Hepatocyte (in vitro differentiated cells): ENCODE data around the gene AIP. TPM values are rescaled to one million over a fixed set of nuclear protein-coding genes. Genes with fewer than 3 reads are reported as not detected.

Source experiments
- DNase-seq: peaks from one replicate; pipeline ENCODE4 v3.0.0-alpha.2; 2016; ENCODE audit warnings: low spot score
- H2AFZ ChIP-seq: fragments of 200-600 bp; sonication (generic); 2 replicates; pipeline ENCODE4 v1.6.0; 2016; ENCODE audit warnings: antibody characterized with exemption, mild to moderate bottlenecking
- H3K27ac ChIP-seq: fragments of 200-600 bp; sonication (generic); 2 replicates; pipeline ENCODE4 v1.5.1; 2016; ENCODE audit warnings: mild to moderate bottlenecking
- H3K27me3 ChIP-seq: fragments of 200-600 bp; sonication (generic); 2 replicates; pipeline ENCODE4 v1.6.1; 2016
- H3K36me3 ChIP-seq: fragments of 200-600 bp; sonication (generic); replicated peaks from 2 replicates; pipeline ENCODE4 v1.5.1; 2016; ENCODE audit warnings: low read depth; ENCODE audit not compliant: insufficient read depth
- H3K4me1 ChIP-seq: fragments of 200-600 bp; sonication (generic); 2 replicates; pipeline ENCODE4 v1.5.1; 2016; ENCODE audit warnings: mild to moderate bottlenecking, moderate library complexity; ENCODE audit not compliant: insufficient read depth
- H3K4me2 ChIP-seq: fragments of 200-600 bp; sonication (generic); 2 replicates; pipeline ENCODE4 v1.6.0; 2016
- H3K4me3 ChIP-seq: fragments of 200-600 bp; sonication (generic); 2 replicates; pipeline ENCODE4 v1.5.1; 2016; ENCODE audit warnings: mild to moderate bottlenecking
- H3K79me2 ChIP-seq: fragments of 200-600 bp; sonication (generic); 2 replicates; pipeline ENCODE4 v1.6.0; 2017; ENCODE audit warnings: mild to moderate bottlenecking
- H3K9me2 ChIP-seq: fragments of 200-600 bp; sonication (generic); replicated peaks from 2 replicates; pipeline ENCODE4 v1.6.0; 2017; ENCODE audit warnings: mild to moderate bottlenecking; ENCODE audit not compliant: insufficient read depth
- H3K9me3 ChIP-seq: fragments of 200-600 bp; sonication (generic); 2 replicates; pipeline ENCODE4 v1.5.1; 2016; ENCODE audit warnings: low read depth, mild to moderate bottlenecking
- H4K20me1 ChIP-seq: fragments of 200-600 bp; sonication (generic); 2 replicates; pipeline ENCODE4 v1.6.0; 2016; ENCODE audit warnings: mild to moderate bottlenecking; ENCODE audit not compliant: insufficient read depth, poor library complexity, severe bottlenecking
- CTCF ChIP-seq: fragments of 200-600 bp; sonication (generic); IDR thresholded peaks from 2 replicates; pipeline ENCODE4 v1.5.1; 2016; ENCODE audit warnings: antibody characterized with exemption, mild to moderate bottlenecking; ENCODE audit not compliant: poor library complexity
- EZH2 ChIP-seq: fragments of 200-600 bp; sonication (generic); IDR thresholded peaks from 2 replicates; pipeline ENCODE4 v1.6.1; 2016; ENCODE audit warnings: antibody characterized with exemption, mild to moderate bottlenecking, borderline replicate concordance
- EZH2phosphoT487 ChIP-seq: fragments of 200-600 bp; sonication (generic); IDR thresholded peaks from one replicate; pipeline ENCODE4 v1.6.1; 2018; ENCODE audit warnings: antibody characterized with exemption, mild to moderate bottlenecking, low read depth, moderate library complexity; ENCODE audit not compliant: unreplicated experiment, severe bottlenecking
- WGBS: methylation state at CpG from one replicate; pipeline ENCODE4 v1.1.6; 2016; ENCODE audit warnings: low lambda C conversion rate; ENCODE audit errors: missing lambda C conversion rate; 5-methylcytosine and 5-hydroxymethylcytosine counted together
- polyA plus RNA-seq: library from polyadenylated mRNA; unstranded; fragments of >200 nt; fragmentation: Nextera tagmentation; extraction: Ambion mirVana; gene quantifications from 2 replicates; pipeline ENCODE4 v1.2.1, GENCODE V29; 2016
- total RNA-seq: library from RNA; depleted of rRNA; stranded (reverse); fragments of >200 nt; gene quantifications from 2 replicates; pipeline ENCODE4 v1.2.3, GENCODE V29; 2014

The AIP gene
- total and polyA plus RNA-seq, 2 experiments from 2014 or later, result 35.3 to 45.2 TPM

DNA sequence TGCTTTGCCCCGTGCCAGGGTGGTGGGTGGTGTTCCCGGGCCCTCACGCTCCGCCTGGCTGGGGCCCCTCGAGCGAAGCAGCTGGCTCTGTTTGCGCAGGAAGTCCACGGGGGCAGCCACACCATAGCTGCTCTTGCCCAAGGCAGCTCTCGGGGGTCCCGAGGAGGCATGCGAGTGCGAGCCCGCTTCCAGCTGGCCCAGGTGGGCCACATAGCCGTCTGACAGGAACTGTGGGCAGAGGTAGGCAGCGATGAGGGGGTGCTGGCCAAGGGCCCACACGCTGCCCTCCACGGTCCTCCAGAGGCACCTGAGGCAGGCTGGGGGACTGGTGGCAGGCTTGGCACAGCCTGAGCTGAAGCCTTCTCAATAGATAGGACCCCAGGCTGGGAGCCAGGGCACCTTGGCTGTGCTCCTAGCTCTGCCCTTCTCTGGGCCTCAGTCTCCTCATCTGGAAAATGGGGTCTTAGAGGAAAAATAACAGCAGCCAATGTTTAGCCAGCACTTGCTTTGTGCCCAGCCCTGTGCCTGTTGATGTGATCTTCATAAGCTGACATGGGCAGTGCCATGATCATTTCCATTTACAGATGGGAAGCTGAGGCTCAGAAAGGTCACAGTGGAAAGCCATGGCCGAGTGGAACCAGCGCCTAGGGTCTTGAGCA, 9.4 kb downstream of the AIP start:
- DNase-seq, result no peak
- no peaks in the 10 kb centered on the region for H3K36me3 ChIP-seq
- H4K20me1 ChIP-seq, result no peaks in the 10 kb centered on the region
- no peaks in the 10 kb centered on the region for H3K9me2 ChIP-seq
- H3K79me2 ChIP-seq, result no peaks in the 10 kb centered on the region
- no peak overlapping the region for H2AFZ ChIP-seq
- TF ChIP-seq CTCF (no peak), EZH2phosphoT487 (no peak), EZH2 (no peak)
- no peaks in the 10 kb centered on the region for H3K9me3 ChIP-seq
- 92% methylated on average over 19 of the region's 19 CpGs for WGBS
- H3K27ac ChIP-seq, result no peak overlapping the region
- H3K4me3 ChIP-seq, result no peak overlapping the region
- H3K4me2 ChIP-seq, result no peak overlapping the region
- H3K27me3 ChIP-seq, result no peaks in the 10 kb centered on the region
- no peaks in the 10 kb centered on the region for H3K4me1 ChIP-seq

DNA sequence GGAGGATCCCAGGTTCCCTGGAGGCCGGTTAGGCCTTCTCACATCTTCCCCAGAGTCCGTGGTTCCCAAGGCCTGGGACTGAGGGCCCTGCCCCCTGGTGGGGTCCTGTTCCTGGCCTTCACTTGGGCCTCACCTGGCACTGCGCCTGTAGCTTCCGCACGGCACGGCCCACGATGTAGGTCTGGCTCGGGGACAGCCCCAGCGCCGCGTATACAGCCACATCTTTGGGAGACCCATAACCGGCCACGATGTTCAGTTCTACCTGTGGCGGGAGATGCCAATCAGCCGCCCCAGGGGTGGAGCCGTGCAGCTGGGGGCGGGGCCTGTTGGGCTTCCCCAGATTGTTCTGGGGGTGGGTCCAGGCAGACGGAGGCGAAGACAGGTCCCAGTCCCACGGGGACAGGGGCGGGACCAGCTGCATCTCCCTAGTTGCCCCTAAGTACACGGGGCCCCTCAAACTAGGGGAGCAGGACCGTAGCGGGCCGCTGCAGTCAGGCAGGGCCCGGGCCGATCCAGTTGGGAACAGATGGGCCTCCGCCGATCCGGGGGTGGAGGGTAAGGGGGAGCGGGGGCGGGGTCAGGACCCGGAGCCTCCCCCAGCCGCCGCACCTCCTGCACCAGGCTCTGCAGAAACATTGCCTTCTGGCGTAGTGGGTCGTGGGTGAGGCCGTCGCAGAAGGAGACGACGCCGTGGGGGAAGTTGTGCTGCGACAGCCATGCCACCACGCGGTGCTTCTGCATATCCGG, 10.1 kb downstream of the AIP start:
- Histone ChIP-seq H3K36me3 (no peaks in the 10 kb centered on the region), H3K4me3 (no peak overlapping the region), H3K9me2 (no peaks in the 10 kb centered on the region), H3K79me2 (no peaks in the 10 kb centered on the region), H3K4me2 (no peak overlapping the region), H3K4me1 (no peaks in the 10 kb centered on the region), H3K27me3 (no peaks in the 10 kb centered on the region), H3K9me3 (no peaks in the 10 kb centered on the region), H2AFZ (no peak overlapping the region), H3K27ac (no peak overlapping the region), H4K20me1 (no peaks in the 10 kb centered on the region)
- no peak for DNase-seq
- 94% methylated on average over 28 of the region's 46 CpGs for WGBS
- TF ChIP-seq CTCF, result no peak
- no peak for TF ChIP-seq EZH2
- no peak for TF ChIP-seq EZH2phosphoT487

- Histone ChIP-seq H2AFZ (no peak overlapping the region), H3K4me1 (no peaks in the 10 kb centered on the region), H3K9me3 (no peaks in the 10 kb centered on the region), H3K9me2 (no peaks in the 10 kb centered on the region), H3K79me2 (no peaks in the 10 kb centered on the region), H4K20me1 (no peaks in the 10 kb centered on the region), H3K4me3 (no peak overlapping the region), H3K36me3 (no peaks in the 10 kb centered on the region), H3K27ac (no peak overlapping the region), H3K4me2 (no peak overlapping the region), H3K27me3 (no peaks in the 10 kb centered on the region)
- 99% methylated on average over 40 of the region's 65 CpGs for WGBS
- no peak for DNase-seq
- TF ChIP-seq CTCF (no peak), EZH2phosphoT487 (no peak), EZH2 (no peak)
Observed at GRCh38 chr11:67493548-67494370, 10.9 kb downstream of the AIP start.
